Measurements from ENCODE around the gene DYNC2H1. TPM values are rescaled to one million over a fixed set of nuclear protein-coding genes. Genes with fewer than 3 reads are reported as not detected.
A peak's percentile ranks its signal among the peaks of the same experiment; 100 is the strongest.

DYNC2H1 gene
- total RNA-seq, 1 donor = 44.9 TPM

- no peak for DNase-seq (ENCODE audit: low read depth)
- no peak overlapping the region for H3K4me3 ChIP-seq (ENCODE audit: low read depth, low read length)
- no peak for TF ChIP-seq CTCF (IDR thresholded peaks at IDR 0.05; ENCODE audit: insufficient read depth, low read depth, low read length)
Observed at GRCh38 chr11:103294516-103294915, 185.3 kb downstream of the DYNC2H1 start.

GRCh38 chr11:103295704-103296103, 186.5 kb downstream of the DYNC2H1 start:
- TF ChIP-seq CTCF (IDR thresholded peaks at IDR 0.05; ENCODE audit: insufficient read depth, low read depth, low read length) = no peak
- DNase-seq (ENCODE audit: low read depth) = peak; percentile 5
- no peak overlapping the region for H3K4me3 ChIP-seq (ENCODE audit: low read depth, low read length)

- DNase-seq (ENCODE audit: low read depth) = no peak
- no peak overlapping the region for H3K4me3 ChIP-seq (ENCODE audit: low read depth, low read length)
- no peak for TF ChIP-seq CTCF (IDR thresholded peaks at IDR 0.05; ENCODE audit: insufficient read depth, low read depth, low read length)
Observed at GRCh38 chr11:103297900-103298299, 188.7 kb downstream of the DYNC2H1 start.

GRCh38 chr11:103315248-103315647, 206.0 kb downstream of the DYNC2H1 start:
- DNase-seq (ENCODE audit: low read depth) = no peak
- H3K4me3 ChIP-seq (ENCODE audit: low read depth, low read length) = no peak overlapping the region
- no peak for TF ChIP-seq CTCF (IDR thresholded peaks at IDR 0.05; ENCODE audit: insufficient read depth, low read depth, low read length)

- no peak for DNase-seq (ENCODE audit: low read depth)
- no peak overlapping the region for H3K4me3 ChIP-seq (ENCODE audit: low read depth, low read length)
- no peak for TF ChIP-seq CTCF (IDR thresholded peaks at IDR 0.05; ENCODE audit: insufficient read depth, low read depth, low read length)
Observed at GRCh38 chr11:103317118-103317517, 207.9 kb downstream of the DYNC2H1 start.

GRCh38 chr11:103322821-103323220, 213.6 kb downstream of the DYNC2H1 start:
- no peak overlapping the region for H3K4me3 ChIP-seq (ENCODE audit: low read depth, low read length)
- TF ChIP-seq CTCF (IDR thresholded peaks at IDR 0.05; ENCODE audit: insufficient read depth, low read depth, low read length) = no peak
- DNase-seq (ENCODE audit: low read depth) = peak; percentile 5

GRCh38 chr11:103325686-103326069, 216.5 kb downstream of the DYNC2H1 start:
- DNase-seq (ENCODE audit: low read depth) = no peak
- no peak for TF ChIP-seq CTCF (IDR thresholded peaks at IDR 0.05; ENCODE audit: insufficient read depth, low read depth, low read length)
- H3K4me3 ChIP-seq (ENCODE audit: low read depth, low read length) = no peak overlapping the region
